Omental fat pad (tissue), 4 donors: ENCODE data around the gene MEGF8. TPM values are rescaled to one million over a fixed set of nuclear protein-coding genes. Genes with fewer than 3 reads are reported as not detected.

ENCODE experiments used
- ATAC-seq: fragments of 150-250 bp; one replicate; pipeline ENCODE4 v1.9.1; 2016; ENCODE audit warnings: mild to moderate bottlenecking, moderate library complexity; ENCODE audit not compliant: low FRiP score
- DNase-seq: peaks from one replicate; pipeline ENCODE4 v3.0.0-alpha.2; 2019; ENCODE audit warnings: low spot score
- total RNA-seq, 4 donors: library from RNA; depleted of rRNA; stranded (reverse); fragments of >200 nt; gene quantifications; one replicate each; pipeline ENCODE4 v1.1.0, GENCODE V29; 2016
- TF ChIP-seq, protein P1 (sequence below), 3 donors: fragments of 450-650 bp; IDR thresholded peaks; one replicate each; pipeline ENCODE4 v1.5.1; 2016 to 2017; ENCODE audit warnings: antibody characterized with exemption in 3 of 3, mild to moderate bottlenecking in 3 of 3, moderate library complexity in 2 of 3

MEGF8 gene
- total RNA-seq, 4 donors from 2014 or later: 15.3 to 20.5 (median 18.4) TPM

- DNase-seq: no peak
- TF ChIP-seq, protein P1, sequence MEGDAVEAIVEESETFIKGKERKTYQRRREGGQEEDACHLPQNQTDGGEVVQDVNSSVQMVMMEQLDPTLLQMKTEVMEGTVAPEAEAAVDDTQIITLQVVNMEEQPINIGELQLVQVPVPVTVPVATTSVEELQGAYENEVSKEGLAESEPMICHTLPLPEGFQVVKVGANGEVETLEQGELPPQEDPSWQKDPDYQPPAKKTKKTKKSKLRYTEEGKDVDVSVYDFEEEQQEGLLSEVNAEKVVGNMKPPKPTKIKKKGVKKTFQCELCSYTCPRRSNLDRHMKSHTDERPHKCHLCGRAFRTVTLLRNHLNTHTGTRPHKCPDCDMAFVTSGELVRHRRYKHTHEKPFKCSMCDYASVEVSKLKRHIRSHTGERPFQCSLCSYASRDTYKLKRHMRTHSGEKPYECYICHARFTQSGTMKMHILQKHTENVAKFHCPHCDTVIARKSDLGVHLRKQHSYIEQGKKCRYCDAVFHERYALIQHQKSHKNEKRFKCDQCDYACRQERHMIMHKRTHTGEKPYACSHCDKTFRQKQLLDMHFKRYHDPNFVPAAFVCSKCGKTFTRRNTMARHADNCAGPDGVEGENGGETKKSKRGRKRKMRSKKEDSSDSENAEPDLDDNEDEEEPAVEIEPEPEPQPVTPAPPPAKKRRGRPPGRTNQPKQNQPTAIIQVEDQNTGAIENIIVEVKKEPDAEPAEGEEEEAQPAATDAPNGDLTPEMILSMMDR (IDR thresholded peaks at IDR 0.05): no peak
- no peak for ATAC-seq
Measured at GRCh38 chr19:42343344-42344110, 18.1 kb downstream of the MEGF8 start.

GRCh38 chr19:42344336-42344893 lies 19.0 kb downstream of the MEGF8 start:
- TF ChIP-seq, protein P1 (IDR thresholded peaks at IDR 0.05): no peak
- DNase-seq: no peak
- ATAC-seq: no peak

DNA sequence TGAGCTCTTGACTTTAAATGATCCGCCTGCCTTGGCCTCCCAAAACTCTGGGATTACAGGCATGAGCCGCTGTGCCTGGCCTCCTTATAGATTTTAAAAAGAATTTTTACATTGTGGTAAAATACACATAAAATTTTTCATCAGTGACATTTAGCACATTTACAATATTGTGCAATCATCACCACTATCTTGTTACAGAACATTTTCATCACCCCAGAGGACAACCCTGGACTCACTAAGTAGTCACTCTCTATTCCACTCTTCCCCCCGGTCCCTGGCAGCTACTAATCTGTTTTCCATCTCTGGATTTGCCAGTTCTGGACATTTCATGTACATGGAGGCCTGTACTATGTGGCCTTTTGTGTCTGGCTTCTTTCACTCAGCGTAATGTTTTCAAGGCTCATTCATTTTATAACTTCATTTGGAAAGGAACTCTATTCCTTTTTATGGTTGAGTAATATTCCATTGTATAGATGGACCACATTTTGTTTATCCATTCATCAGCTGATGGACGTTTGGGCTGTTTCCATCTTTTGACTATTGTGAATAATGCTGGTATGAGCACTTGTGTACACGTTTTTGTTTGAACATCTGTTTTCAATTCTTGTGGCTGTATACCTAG lies 19.9 kb downstream of the MEGF8 start:
- TF ChIP-seq, protein P1 (IDR thresholded peaks at IDR 0.05): no peak
- no peak for ATAC-seq
- no peak for DNase-seq

GRCh38 chr19:42348211-42348610 lies 22.8 kb downstream of the MEGF8 start:
- ATAC-seq (no peak), DNase-seq (no peak)
- TF ChIP-seq, protein P1 (IDR thresholded peaks at IDR 0.05): no peak

- ATAC-seq (no peak), DNase-seq (no peak)
- TF ChIP-seq, protein P1 (IDR thresholded peaks at IDR 0.05): no peak
Measured at GRCh38 chr19:42349378-42350107, 24.1 kb downstream of the MEGF8 start.

DNA sequence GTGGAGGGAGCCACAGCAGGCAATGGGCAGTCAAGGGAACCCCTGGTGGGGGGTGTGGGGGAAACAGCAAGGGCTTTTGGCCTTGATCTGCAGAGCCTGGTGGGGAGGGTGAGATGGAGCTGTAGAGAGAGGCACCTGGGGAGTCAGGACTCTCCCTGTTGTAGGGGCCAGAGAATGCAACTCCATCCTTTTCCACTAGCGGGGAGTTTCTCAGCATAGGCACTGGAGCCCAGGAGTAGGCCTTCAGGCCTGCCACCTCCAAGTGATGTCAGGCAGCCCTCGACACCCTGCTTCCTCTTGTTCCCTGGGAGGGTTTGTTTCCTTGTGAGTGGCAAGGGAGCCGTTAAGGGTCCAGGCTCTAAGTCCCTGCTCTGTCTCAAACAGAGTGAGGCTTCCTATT lies 25.0 kb downstream of the MEGF8 start:
- no peak for ATAC-seq
- no peak for DNase-seq
- TF ChIP-seq, protein P1 (IDR thresholded peaks at IDR 0.05): no peak
